ENCODE results near the gene THAP6.
"Not testable (repeated sequence)": the region's sequence is repeated elsewhere in the genome, so short reads cannot be mapped to it uniquely, and the experiment has no call there.

THAP6 gene, protein sequence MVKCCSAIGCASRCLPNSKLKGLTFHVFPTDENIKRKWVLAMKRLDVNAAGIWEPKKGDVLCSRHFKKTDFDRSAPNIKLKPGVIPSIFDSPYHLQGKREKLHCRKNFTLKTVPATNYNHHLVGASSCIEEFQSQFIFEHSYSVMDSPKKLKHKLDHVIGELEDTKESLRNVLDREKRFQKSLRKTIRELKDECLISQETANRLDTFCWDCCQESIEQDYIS

DNA sequence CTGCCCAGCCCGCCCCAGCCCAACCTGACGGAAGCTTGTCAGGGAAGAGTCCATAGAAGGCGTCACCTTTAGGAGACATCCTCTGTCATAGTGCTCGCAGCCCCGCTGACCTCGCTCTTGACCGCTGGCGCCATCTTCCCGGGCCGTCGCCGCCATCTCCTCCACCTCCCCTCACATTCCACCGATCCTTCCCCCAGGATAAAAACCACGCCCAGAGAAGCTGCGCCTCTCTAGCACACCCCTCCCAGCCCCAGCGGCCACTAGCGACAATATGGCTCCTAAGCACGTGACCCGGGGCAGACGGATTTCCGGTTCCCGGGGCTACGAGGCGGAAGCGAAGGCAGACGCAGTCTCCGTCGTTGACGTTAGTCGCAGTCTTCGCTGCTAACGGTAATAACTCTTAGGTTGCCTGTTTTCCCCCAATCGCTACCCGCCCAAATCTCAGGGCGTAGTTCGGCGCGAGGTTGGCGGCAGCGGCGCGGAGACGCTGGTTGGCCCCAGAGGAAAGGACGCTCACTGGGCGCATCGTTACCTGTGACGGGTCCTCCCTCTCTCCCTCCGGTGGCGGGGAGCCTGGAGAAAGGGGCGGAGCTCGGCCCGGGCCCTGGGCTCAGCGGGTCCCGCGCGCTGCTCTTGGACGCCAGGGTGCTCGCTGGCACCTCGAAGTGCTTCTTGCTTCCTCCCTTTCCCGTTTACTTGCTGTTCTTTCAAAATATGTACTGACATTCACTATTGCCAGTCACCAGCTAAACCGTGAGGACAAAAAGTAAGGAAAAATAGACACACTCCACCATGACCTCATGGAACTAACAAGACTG, at the start of gene THAP6, which contains the start of gene RCHY1:
Gene THAP6, plus strand, starts transcription at position 343 of the 818 bp plus-strand sequence. CDS start 980 bp downstream, outside the sequence.
Gene RCHY1, minus strand, starts transcription at position 273 of the 818 bp plus-strand sequence. Its CDS starts 117 bp downstream, at position 156.
- peak; percentile 98 for DNase-seq

DNA sequence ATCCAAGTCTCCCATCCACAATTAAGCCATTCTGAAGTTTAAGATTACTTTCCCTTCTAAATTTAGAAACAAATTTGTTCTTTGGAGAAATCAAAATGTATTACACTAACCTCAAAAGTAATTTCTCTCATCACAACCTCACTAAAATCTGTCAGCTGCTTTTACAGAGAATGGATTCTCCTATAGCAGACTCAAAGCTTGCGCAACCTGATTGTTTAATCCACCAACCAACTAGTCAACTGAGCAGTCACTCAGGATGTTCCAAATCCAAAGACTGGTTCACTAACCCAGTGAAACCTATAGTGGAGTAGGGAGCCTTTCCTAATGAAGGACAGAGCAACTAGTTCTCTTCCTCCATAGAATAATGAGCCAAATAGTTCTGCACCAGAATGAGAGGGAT, 44.4 kb upstream of the THAP6 start:
- DNase-seq = no peak

DNA sequence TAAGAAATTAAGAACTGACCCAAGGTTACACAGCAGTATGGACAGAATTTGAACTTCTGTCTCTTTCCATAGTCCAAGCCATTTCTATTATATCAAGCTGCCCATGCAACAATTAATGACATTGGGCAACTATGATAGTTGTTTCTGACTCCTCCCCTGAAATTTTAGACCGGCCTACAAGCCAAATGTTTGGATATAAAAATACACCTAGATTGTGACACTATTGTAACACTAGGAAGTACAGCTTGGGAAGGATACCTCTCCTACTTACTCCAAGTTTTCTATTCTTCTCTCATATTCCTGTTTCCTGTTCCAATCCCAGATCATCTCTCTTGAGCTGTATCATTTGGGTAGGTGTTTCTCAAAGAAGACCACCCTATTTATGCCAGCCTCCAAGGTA, 43.5 kb upstream of the THAP6 start:
- no peak for DNase-seq

DNA sequence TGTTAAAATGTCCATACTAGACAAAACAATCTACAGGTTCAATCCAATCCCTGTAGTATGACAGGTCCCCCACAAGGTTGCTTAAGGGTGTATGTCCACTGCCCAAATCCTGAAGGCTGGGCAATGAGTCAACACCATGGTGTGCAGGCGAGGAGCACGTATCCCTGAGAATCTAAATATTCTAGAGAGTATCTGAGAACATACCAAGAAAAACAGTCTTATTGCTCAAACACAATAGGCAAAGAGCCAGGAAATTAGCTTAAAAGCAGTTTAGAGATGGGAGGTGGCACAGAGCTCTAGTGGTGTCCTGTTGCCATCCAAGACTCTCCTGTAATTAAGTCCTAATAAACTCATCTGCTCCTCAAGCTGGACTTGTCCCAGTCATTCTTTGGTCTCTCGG, 37.1 kb upstream of the THAP6 start:
- no peak for DNase-seq

DNA sequence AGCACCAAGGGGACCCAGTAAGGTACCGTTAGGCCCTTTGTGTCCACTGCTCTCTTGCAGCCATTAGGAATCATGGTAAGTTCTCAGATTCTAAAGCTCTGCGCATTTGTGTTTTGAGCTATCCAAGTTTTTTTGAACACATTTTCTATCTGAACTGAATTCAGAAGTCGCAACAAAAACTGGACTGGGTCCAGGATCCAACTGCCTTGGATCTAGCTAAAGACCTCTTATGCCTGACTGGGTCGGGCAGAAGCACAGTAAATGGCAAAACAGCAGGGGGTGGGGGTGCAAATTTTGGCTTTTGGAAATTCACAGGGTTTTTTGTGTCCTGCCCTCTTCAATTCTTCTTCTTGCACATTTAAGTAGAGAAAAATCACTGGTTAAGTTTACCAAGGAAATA, 30.1 kb upstream of the THAP6 start:
- DNase-seq = no peak

DNA sequence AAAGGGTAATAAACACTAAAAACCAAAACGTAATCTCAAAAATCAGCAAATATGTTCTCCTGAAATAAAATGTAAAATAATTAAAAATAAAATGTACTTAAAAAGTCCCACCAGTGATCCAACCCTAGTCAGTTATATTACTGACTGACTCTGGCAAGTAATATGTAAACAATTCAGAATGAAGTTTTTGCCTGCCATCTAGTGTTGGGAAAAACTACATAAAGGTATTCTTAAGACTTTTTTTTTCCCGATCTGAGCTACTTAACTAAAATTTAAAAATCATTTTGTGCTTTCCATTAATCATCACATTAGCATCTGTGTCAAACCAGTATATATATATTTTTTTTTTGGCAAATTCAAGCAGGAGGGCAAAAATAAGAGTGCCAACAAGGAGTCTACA, 24.1 kb upstream of the THAP6 start:
- no peak for DNase-seq

DNA sequence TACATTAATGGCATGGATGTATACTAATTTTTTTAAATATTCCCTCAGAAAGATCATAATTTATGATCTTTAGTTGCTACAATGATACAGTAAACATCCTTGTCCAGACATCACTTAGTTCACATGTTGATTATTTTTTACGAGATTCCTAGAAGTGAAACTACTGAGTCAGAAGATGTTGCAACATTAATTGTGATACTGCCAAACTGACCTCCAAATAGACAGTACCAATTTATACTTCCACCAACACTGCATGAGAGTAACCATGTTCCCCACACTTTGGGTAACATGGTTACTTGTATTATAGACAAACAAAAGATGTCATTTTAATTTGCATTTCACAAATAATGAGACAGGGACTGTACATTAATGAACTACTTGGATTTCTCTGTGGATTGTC, 19.7 kb upstream of the THAP6 start:
- DNase-seq = no peak

DNA sequence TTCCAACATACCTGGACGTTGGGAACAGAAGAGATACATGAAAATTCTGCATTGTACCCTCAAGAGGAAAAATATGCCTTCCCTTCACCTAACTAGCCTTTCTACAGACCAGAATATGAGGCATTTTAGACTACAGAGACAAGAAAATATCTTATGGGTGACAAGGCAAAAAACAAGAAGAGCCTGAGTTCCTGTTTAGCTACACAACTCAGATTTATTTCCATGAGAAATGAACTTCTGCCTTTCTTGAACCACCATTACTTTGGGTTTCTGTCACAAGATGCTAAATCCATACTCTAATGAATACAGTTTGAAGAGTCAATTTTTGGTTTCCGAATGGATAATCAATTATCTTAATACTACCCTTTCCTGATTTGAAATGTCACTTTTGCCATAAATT, 18.8 kb upstream of the THAP6 start:
- DNase-seq = no peak

DNA sequence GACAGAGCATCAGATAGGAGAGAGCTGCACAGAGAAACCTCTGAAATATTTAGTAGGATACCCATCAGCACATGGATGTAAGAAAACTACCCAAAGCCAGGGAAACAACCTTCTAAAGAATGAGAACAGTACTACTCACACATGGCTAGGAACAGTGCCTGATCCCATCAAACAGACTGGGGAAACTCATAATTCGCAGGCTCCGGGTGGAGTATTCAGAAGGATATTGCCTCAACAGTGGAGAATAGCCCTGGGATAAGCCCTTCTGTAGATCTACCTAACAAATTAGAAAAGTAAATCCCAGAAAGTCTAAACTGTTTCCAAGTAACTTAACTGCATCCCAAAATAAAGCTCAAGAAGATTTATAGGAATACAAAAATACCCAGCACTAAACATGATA, 17.9 kb upstream of the THAP6 start:
- no peak for DNase-seq

DNA sequence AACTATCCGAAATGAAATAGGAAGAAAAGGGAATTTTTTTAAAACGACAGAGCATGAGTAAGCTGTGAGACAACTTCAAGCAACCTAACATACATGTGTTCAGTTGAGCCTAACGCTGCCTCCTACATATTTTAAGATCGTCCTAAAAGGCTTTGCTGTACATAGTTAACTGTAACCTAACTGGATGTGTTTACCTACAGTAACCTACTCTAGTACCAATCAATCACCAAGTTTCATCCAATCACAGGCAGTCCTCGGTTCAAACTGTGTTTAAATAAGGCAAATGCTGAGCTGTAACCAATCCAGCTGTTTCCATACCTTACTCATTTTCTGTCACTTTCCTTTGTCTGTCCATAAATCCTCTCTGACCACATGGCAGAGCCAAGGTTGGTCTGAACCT, 17.1 kb upstream of the THAP6 start:
- peak; percentile 17 for DNase-seq

DNA sequence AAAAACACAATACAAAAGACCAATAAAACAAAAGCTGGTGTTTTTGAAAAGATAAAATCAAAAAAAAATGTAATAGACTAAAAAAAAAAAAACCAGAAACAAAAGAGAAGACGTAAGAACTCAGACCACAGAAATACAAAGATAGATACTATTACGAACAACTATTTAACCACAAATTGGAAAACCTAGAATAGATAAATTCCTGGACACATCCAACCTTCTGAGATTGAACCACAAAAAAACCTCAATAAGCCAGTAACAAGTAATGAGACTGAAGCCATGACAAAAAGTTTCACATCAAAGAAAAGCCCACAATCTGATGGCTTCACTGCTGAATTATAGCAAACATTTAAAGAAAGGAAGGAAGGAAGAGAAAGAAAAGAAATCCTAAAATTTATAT, 16.2 kb upstream of the THAP6 start:
- no peak for DNase-seq

DNA sequence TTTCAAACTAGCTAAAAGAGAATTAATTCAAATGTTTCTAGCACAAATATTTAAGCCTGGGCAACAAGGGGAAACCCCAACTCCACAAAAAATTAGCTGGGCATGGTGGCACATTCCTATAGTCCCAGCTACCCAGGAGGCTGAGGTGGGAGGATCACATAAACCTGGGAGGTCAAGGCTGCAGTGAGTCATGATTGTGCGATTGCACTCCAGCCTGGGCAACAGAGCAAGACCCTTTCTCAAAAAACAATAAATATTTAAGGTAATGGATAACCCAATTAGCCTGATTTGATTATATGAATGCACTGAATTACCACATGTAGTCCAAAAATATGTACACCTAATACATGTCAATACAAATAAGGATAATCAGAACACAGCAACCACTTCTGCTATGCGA, 14.4 kb upstream of the THAP6 start:
- no peak for DNase-seq

DNA sequence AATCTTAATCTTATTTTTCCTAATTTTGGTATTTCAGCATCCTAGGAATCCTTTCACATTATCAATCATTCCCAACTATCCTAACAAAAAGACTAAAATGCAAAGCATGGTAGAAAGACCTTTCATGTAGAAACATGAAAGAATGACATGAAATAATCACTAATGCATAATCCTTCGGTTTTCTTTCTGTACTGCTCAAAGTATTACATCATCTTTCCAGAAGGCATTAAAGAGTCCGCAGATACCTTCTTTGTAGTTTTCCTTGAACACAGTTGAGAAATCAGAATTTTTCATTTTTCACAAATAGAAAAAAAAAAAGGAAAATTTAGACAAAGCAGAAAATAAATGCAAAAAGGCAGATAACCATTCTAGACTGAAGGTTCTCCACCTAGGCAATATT, 11.6 kb upstream of the THAP6 start:
- DNase-seq = no peak

DNA sequence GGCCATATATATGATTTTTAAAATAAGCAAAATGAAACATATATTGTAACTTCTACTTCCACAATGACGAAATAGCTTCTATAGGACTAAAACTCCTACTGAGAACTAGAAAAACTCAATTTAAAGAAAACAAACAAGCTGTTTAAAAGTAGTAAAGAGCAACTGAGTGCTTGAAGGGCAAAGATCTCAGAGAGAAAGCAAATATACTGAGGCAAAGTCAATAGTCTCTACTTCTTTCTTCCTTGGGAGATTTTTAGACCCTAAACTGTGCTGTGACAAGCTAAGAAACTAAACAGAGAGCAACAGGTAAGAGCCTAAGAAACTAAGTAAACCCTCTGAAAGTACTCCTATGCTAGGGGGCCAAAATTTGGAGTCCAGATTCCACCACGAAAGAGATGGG, 8.6 kb upstream of the THAP6 start:
- DNase-seq = no peak

DNA sequence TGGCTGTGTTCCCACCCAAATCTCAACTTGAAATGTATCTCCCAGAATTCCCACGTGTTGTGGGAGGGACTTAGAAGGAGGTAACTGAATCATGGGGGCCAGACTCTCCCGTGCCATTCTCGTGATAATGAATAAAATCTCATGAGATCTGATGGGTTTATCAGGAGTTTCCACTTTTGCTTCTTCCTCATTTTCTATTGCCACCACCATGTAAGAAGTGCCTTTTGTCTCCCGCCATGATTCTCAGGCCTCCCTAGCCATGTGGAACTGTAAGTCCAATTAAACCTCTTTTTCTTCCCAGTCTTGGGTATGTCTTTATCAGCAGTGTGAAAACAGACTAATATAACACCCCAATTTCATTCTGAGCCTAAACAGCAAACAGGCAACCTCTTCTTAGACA, 4.7 kb upstream of the THAP6 start:
- not testable (repeated sequence) for DNase-seq

DNA sequence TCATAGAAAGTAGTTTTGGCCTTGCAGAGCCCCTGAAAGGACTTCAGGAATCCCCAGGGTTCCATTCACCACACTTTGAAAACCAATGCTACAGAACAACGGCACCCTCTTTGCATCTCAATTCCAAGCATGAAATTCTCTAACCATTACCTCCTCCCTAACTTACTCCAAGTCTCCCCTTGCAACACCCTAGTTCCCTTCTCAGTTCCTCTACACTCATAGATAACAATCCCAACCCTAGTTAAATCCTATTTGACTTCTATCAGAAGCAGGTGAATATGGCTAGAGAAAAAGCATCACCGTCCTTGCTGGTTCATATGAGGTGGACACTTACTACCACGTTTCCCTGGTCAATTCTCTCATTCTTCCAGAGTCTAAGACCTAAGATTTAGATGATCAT, 2.4 kb upstream of the THAP6 start:
- DNase-seq = no peak

DNA sequence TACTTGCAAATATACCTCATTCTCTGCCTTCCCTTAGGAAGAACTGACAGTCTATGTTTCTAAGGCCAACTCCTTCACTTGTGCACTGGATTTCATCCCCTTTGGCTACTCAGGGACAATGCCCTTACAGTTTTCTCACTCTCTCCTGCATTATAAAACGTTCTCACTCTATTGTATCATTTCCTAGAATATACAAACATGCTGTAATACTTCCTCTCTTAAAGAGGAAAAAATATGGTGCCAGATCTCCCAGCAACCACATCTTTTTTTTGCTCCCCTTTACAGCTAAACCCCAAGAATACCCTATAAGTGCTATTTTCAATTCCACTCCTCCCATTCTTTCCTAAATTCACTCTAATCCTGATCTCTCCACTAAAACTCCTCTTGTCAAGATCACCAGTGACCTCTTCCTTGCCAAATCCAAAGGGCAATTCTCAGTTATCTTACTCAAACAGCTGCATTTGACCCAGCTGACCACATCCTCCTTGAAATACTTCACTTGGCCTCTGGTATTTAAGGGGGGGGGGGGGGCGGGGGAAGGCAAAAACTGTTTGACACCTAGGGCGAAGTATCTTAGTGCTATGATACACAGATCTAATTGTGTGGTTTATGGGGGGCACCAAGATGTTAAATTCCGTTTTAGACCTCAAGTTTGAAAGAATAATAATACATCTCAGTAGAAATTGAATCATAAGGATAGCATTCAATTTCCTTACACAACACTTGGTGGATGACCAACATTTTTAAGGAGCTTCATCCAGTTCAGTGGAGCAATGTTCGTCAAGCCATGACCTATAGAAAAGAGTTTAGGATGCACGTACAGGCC, 1.7 kb upstream of the THAP6 start:
- DNase-seq = peak; percentile 77

DNA sequence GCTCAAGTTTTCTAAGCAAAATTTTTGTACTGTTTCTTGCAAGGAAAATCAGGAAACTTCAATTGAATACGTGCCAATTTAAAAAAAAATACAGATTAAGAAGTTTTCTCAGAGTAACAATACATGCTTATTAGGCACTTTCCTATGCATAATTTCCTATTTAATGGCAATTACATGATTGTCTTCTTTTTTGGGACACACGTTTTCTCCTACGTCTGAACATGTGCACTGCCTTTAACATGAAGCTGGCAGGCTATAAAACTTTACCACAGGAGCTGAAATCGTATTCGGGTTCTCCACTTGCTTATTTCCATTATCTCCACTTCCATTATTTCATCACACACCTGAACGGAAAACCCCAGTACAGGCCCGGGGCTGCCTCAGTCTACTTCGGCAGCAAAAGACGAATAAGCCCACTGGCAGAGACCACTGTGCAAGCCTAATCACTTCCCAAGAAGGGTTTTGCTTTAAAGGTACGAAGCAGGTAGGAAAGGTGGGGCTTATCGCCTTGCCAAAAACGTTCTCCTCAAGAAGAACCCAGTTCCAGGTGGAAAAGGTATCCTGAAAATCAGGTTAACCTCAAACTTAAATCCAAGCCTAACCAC, 645 bp upstream of the THAP6 start:
- DNase-seq = peak; percentile 49

DNA sequence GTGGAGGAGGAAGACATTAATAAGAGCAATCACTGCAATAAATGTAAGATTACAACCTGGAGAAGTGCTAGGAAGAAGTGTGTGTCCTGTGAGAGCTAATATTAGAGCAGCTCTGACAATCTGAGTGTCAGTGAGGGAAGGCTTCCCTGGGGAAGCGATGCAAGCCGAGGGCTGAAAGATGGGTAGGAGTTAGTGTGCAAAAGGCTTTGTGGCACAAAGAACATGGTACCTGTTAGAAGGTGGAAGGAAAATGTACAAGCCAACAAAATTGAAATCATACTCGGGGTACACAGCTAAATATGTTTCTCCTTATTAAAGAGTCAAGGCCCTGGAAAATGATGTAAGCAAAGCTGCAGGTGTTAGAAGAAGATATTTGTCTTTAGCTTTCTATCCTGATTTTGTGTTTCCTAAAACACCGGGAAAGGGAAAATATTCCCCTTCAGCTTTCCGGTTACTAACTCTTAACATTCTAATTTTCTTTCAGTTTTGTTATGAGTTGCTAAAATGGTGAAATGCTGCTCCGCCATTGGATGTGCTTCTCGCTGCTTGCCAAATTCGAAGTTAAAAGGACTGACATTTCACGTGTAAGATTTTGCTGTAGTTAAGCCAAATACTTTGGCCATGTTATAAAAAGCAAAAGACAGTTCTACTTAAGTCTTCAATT, 808 bp downstream of the THAP6 start:
- DNase-seq = no peak

DNA sequence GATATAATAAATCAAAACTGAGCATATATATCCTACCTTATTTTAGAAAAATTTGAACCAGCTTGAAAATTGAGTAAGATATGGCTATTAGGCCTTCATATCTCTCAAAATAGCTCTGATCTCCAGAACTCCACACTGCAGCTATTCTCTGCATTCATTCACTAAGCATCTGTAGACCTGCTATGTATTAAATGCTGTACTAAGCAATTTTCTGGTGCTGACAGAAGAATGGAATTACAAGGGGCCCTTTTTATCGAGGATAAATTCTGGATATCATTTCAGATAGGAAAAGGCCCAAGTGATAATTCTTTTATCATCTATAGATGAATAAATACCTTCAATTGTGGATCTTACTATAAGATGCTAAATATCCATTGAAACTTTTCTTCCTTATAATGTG, 1.9 kb downstream of the THAP6 start:
- DNase-seq = no peak

DNA sequence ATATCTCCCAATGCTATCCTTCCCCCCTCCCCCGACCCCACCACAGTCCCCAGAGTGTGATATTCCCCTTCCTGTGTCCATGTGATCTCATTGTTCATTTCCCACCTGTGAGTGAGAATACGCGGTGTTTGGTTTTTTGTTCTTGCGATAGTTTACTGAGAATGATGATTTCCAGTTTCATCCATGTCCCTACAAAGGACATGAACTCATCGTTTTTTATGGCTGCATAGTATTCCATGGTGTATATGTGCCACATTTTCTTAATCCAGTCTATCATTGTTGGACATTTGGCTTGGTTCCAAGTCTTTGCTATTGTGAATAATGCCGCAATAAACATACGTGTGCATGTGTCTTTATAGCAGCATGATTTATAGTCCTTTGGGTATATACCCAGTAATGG, 5.2 kb downstream of the THAP6 start:
- not testable (repeated sequence) for DNase-seq

DNA sequence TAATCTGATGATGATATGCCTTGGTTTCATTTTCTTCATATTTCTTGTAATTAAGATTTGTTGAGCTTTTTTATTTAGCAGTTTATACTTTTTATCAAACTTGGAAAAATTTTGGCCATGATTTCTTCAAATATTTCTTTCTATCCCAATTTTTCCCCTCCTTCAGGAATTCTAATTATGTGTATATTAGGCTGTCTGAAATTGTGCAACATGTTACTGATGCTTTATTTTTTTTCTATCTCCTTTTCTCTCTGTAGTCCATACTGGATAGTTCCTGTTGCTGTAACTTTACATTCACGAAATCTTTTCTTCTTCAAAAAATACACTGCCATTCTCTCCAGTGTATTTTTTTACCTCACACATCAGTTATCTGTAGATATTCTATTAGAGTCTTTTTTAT, 10.8 kb downstream of the THAP6 start:
- no peak for DNase-seq

DNA sequence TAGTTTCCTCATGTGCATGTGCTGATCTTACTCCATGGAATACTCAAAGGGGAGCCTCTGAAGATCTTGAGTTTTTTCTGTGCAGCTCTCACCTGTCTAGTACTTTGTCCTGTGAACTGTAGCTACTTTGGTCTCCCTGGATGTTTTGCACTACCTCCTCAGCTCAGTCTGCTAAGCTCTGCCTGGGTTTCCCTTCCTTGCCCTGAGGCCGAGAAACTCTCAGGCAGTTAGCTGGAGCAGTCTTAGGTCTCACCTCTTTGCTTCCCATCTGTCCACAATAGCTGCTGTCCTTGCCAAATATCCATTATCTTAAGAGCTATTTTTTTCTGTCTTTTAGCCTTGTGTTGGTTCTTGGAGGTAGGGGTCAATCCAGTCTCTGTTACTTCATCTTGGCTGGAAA, 11.6 kb downstream of the THAP6 start:
- DNase-seq = no peak
